WI38 (cell line): Measurements from ENCODE around the gene ATOSA.
A peak's percentile ranks its signal among the peaks of the same experiment; 100 is the strongest.

Experiments used
- H3K4me3 ChIP-seq: 2 replicates; pipeline ENCODE4 v1.5.1; 2011; ENCODE audit warnings: low read depth, mild to moderate bottlenecking, control low read depth, low read length
- TF ChIP-seq, protein P1 (sequence below): IDR thresholded peaks from 2 replicates; pipeline ENCODE4 v1.5.1; 2012; ENCODE audit warnings: low read depth, mild to moderate bottlenecking, control low read depth, low read length

Gene ATOSA, protein sequence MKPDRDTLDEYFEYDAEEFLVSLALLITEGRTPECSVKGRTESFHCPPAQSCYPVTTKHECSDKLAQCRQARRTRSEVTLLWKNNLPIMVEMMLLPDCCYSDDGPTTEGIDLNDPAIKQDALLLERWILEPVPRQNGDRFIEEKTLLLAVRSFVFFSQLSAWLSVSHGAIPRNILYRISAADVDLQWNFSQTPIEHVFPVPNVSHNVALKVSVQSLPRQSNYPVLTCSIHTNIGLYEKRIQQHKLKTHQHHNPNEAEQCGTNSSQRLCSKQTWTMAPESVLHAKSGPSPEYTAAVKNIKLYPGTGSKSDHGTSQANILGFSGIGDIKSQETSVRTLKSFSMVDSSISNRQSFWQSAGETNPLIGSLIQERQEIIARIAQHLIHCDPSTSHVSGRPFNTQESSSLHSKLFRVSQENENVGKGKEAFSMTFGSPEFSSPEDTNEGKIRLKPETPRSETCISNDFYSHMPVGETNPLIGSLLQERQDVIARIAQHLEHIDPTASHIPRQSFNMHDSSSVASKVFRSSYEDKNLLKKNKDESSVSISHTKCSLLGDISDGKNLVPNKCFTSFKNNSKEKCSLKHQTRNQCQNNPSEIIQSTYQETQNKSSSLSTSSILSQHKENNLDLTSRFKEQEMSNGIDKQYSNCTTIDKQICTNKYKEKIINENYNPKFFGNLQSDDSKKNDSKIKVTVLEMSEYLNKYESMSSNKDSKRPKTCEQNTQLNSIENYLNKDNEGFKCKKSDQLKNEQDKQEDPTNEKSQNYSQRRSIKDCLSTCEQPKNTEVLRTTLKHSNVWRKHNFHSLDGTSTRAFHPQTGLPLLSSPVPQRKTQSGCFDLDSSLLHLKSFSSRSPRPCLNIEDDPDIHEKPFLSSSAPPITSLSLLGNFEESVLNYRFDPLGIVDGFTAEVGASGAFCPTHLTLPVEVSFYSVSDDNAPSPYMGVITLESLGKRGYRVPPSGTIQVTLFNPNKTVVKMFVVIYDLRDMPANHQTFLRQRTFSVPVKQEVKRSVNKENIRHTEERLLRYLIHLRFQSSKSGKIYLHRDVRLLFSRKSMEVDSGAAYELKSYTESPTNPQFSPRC

DNA sequence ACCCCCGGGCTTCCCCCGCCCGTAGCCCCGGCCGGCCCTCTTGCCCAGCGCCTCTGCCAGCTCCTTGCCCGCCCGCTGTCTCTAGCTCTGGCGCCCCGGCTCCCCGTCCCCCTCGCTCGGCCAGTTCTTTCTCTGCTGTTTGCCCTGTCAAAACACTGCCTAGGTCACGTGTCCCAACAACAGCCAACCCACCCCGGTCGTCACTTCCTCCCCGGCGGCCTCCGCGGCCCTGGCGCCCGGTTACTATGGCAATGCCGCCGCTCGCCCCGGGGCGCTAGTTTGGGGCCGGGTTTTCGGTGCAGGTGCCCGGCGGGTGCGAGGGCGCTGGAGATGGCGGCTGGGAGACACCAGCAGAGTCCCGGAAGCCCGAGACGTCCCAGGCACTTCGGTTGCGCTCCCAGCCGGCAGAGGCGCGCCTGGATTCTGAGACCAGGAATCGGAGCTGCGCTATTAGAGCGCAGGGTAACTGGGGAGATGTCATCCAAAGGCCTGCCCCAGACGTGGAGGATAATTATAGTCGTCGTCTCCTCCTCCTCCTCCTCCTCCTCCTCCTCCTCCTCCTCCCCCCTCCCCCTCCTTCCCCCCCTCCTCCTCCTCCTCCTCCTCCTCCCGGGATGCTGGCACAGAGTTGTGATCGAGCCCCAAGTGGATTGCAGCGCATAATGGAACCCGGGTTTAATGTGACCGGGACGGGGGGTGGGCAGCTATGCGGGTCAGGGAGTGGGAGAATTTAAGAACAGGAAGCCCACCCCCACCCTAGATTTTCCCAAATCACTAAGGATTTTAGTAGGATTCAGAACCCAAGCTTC lies at the start of gene ATOSA:
Gene ATOSA, minus strand, starts transcription at position 157 of the 809 bp plus-strand sequence. CDS start 1,367 bp downstream, outside the sequence.
- TF ChIP-seq, protein P1, sequence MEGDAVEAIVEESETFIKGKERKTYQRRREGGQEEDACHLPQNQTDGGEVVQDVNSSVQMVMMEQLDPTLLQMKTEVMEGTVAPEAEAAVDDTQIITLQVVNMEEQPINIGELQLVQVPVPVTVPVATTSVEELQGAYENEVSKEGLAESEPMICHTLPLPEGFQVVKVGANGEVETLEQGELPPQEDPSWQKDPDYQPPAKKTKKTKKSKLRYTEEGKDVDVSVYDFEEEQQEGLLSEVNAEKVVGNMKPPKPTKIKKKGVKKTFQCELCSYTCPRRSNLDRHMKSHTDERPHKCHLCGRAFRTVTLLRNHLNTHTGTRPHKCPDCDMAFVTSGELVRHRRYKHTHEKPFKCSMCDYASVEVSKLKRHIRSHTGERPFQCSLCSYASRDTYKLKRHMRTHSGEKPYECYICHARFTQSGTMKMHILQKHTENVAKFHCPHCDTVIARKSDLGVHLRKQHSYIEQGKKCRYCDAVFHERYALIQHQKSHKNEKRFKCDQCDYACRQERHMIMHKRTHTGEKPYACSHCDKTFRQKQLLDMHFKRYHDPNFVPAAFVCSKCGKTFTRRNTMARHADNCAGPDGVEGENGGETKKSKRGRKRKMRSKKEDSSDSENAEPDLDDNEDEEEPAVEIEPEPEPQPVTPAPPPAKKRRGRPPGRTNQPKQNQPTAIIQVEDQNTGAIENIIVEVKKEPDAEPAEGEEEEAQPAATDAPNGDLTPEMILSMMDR: no peak
- peak within 1 kb of the TSS; percentile 86 for H3K4me3 ChIP-seq

GRCh38 chr15:52728899-52729298 lies 49.7 kb upstream of the ATOSA start:
- no peak overlapping the region for H3K4me3 ChIP-seq

DNA sequence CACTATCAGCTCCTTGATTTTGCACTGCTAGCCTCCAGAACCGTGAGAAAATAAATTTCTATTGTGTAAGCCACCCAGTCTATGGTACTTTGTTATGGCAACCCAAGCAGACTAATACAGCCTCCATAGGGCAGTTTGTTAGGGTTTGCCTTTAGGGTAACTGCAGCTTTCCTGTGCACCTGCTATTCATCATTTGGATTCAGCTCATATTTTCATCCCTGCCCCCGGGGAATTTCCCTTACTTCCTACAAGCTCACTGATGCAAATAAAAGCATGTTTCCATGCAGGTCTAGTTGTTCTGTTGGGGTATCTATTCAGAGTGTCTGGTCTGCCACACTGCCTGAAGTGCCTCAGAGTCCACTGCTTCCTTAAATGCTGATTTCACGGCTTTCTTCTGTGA lies 48.6 kb upstream of the ATOSA start:
- H3K4me3 ChIP-seq: no peak overlapping the region
- TF ChIP-seq, protein P1: no peak

More at GRCh38 chr15:52728899-52729298, 49.7 kb upstream of the ATOSA start:
- TF ChIP-seq, protein P1: no peak

DNA sequence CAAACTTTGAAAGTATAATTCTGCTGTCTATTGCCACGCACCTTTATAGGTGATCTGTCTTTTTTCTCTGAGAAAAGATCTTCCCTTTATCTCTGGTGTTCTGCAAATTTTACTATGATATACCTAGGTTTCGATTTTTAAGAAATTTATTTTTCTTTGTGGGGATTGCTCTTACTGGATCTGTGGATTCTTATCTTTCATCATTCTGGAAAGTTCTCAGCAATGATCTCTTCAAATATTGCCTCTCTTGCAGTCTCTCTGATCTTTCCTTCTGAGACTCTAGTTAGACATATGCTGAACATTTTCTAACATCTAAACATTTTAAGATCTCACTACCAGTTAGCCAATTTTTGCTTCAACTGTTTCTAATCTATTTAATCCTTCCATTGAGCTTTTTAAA lies 47.0 kb upstream of the ATOSA start:
- TF ChIP-seq, protein P1: no peak

DNA sequence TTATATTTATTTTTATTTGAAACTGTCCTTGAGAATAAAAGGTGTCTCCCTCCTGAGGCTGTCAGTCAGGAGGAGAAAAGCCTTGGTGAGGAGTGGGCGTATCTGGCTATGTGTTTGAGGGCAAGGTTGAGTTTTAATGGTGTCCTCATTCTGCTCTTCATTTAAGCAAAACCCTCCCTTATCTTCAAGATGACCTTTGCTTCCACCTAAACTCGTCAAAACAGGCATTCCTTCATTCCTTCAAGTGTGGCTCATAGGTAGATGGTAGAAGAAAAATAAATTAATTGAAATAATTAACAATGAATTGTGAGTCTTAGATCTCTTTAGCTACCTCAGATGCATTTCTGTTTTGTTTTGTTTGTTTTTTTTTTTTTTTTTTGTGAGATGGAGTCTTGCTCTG lies 39.4 kb upstream of the ATOSA start:
- TF ChIP-seq, protein P1: no peak
- H3K4me3 ChIP-seq: no peak overlapping the region

More for the DNA sequence above, 47.0 kb upstream of the ATOSA start:
- H3K4me3 ChIP-seq: no peak overlapping the region

- TF ChIP-seq, protein P1: no peak
- H3K4me3 ChIP-seq: no peak overlapping the region
These were observed 38.7 kb upstream of the ATOSA start for GRCh38 chr15:52717924-52718323.
